GM10266 (cell line): ENCODE measurements around the gene TOP2A.

Experiments used
- DNase-seq: peaks from one replicate; pipeline ENCODE4 v3.0.0; 2012; ENCODE audit errors: extremely low spot score
- TF ChIP-seq, protein P1 (sequence below): IDR thresholded peaks from 2 replicates; pipeline ENCODE4 v1.5.1; 2012; ENCODE audit warnings: mild to moderate bottlenecking, low read depth; ENCODE audit not compliant: control insufficient read depth, insufficient read depth; ENCODE audit errors: missing control alignments

The TOP2A gene

DNA sequence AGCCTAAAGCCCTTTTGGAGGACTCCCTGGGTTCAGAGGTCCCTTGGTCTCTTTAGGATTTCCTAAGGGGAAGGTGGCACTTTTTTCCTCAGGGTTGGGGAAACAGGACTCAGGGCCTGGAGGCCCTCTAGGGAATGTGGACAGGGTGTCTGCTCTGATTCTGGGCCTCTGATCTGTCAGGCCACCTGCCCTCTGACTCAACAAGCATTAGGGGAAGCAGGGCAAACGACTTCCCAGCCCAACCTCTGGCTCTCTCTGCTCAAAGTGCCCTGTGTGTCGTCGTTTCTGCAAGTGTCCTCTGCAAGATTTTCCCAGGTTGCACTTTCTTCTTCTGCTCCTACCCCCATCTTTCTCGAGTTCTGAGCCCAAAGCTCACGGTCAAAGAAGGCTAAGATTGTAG is 18.9 kb upstream of the TOP2A start:
- TF ChIP-seq, protein P1, sequence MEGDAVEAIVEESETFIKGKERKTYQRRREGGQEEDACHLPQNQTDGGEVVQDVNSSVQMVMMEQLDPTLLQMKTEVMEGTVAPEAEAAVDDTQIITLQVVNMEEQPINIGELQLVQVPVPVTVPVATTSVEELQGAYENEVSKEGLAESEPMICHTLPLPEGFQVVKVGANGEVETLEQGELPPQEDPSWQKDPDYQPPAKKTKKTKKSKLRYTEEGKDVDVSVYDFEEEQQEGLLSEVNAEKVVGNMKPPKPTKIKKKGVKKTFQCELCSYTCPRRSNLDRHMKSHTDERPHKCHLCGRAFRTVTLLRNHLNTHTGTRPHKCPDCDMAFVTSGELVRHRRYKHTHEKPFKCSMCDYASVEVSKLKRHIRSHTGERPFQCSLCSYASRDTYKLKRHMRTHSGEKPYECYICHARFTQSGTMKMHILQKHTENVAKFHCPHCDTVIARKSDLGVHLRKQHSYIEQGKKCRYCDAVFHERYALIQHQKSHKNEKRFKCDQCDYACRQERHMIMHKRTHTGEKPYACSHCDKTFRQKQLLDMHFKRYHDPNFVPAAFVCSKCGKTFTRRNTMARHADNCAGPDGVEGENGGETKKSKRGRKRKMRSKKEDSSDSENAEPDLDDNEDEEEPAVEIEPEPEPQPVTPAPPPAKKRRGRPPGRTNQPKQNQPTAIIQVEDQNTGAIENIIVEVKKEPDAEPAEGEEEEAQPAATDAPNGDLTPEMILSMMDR, result no peak
- DNase-seq, result no peak

DNA sequence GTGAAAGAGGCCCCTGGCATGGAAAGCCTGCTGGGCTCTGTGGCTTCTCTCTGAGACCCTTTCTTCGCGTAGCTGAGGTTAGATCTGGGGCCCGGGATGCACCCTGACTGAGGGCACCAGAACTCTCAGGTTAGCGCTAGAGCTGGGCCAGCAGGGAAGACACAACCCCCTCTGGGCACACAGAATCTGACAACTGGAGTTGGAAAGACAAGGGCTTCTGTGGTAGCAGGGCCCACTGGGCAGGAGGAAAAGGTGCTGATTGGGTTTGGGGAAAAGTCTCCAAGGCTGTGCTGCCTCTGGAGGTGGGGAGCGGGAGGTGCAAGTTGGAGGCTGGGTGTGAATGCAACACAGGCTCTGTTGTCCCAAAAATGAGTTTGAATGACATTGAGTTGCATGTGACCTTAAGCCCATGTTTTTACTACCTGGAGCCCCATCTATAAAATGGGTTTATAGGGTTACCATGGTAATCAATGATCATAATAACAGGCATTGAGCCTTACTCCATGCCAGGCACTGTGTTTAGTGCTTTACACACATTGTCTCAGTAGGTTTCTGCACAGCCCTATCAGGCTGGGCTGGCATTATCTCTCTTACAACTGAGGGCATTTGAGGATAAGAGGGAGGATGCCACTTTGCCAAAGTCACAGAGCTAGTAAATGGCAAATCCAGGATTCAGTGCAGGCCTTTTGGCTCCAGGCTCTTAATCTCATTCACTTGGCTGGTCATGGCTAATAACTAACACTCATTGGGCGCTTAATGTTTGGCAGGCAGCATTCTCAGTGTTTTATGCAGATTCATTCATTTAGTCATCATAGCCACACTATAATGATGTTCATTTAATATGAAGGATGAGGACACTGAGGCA is 16.1 kb upstream of the TOP2A start:
- TF ChIP-seq, protein P1, result peak; percentile 40
- DNase-seq, result no peak

DNA sequence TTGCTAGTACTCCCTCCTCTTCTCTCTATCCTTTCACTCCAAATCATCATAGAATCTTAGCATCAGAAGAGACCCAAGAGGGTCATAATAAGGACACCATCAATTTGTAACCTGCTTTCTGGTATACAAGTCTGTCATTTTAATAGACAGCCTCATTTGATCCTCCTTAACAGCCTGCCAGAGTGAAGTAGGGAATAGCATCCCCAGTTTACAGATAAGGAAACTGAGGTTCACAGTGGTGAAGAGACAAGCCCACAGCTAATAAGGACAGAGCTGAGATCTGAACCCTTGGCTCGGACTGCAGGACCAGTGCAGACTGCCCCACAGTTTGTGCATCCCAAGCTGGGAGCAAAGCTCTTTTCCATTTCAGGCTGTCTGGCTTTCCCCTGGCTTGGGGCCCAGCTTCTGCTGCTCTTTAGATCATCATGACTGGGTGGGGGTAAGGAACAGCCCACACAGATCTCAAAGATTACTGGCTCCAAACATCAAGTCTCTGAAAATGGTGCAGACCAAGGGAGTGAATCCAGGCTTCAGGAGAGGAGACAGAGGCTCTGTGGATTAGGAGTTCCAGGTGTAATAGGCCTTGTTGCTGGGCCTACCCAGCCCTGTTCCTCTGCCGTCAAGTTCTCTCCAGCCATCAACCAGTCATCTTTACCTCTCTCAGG is 15.3 kb upstream of the TOP2A start:
- TF ChIP-seq, protein P1, result no peak
- DNase-seq, result no peak

DNA sequence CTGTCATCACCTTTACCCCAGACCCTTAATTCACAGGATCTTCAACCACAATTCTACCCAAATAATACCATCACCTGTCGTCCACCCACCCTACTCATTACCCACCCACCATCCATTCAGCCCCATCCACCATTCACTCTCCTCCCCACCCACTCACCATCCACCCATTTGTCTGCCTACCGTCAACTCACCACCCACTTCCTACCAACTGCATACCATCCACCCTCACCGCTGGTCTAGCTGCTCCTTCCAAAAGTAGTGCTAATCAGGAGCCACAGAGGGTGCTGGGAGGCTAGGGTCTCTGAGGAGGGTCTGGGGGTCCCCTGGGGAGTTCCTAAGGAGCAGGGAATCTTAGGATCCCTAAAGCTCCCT is 13.5 kb upstream of the TOP2A start:
- DNase-seq, result no peak
- TF ChIP-seq, protein P1, result no peak

DNA sequence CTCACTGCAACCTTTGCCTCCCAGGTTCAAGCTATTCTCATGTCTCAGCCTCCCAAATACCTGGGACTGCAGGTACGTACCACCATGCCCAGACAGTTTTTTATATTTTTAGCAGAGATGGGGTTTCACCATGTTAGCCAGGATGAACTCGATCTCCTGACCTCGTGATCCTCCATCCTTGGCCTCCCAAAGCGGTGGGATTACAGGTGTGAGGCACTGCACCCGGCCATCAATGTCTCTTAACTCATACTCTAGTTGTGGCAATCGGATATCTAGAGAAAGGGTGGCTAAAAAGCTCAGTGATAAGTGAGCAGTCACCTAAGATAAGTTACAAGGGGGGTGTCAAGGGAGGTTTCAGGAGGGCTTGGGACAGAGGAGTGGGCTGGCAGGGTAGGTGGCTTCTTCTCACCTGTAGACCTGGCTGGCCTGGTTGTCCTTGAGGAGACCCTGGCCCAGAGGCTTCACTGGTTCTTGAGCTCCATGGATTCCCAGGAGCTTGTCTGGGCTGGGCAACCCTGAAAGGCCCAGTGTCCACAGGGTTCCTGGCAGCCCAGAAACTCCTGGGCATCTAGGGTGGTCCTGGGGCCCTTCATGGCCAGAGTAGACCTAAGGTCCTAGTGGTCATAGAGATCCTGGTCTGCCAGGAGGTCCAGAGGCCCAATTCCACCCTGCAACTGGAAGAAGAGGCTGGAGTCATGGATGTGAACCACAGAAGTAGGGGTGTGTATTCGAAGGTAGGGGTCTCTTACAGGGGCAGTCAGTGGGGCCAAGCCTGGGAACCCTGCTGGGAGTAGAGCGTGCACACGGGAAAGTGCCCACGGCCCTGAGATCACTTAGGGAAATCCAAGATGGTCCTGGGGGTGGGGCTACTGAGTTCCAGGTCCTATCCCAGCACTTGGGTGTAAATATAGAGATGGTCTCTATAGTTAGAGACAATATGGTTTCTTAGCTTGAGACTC is 12.9 kb upstream of the TOP2A start:
- no peak for DNase-seq
- TF ChIP-seq, protein P1, result no peak

DNA sequence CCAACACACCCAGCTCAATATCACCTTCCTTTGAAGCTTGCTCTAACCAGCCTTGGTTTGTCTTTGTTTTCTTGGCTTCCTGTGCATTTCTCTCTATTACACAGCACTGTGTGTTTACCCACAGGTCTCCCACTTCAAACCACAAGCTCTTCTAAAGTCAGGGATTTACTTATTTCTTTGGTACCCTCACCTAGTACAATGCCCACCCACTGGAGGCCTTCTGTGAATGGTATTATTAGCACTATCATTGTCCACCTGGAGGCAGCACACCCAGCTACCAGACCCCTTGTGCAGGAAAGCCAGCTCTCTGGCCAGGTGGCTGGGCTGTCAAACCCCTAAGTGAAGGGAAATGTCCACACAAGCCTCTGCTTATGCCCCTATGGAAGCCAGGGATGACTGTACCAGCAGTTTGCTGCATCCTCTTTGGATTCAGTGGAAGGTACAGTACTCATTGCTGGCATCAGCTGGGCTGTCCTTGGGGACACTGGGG is 9.4 kb upstream of the TOP2A start:
- DNase-seq, result no peak
- TF ChIP-seq, protein P1, result peak; percentile 10
